Nephron progenitor cell (in vitro differentiated cells): ENCODE data around the gene PCED1A.
A peak's percentile ranks its signal among the peaks of the same experiment; 100 is the strongest.

Experiments
- DNase-seq: peaks from one replicate; pipeline ENCODE4 v3.0.0; 2021
- H3K27ac Mint-ChIP-seq: 2 replicates; pipeline ENCODE4 v1.8.0; 2021; ENCODE audit warnings: mild to moderate bottlenecking, moderate library complexity, mixed read lengths
- H3K27me3 Mint-ChIP-seq: 2 replicates; pipeline ENCODE4 v1.8.0; 2021; ENCODE audit warnings: mild to moderate bottlenecking, low read depth, mixed read lengths; ENCODE audit not compliant: poor library complexity
- H3K36me3 Mint-ChIP-seq: 2 replicates; pipeline ENCODE4 v1.8.0; 2021; ENCODE audit warnings: low read depth, mixed read lengths
- H3K4me1 Mint-ChIP-seq: 2 replicates; pipeline ENCODE4 v1.8.0; 2021; ENCODE audit warnings: mixed read lengths
- H3K4me3 Mint-ChIP-seq: 2 replicates; pipeline ENCODE4 v1.8.0; 2021; ENCODE audit warnings: mild to moderate bottlenecking, moderate library complexity, mixed read lengths
- H3K9me3 Mint-ChIP-seq: 2 replicates; pipeline ENCODE4 v1.8.0; 2021; ENCODE audit warnings: mild to moderate bottlenecking, moderate library complexity, mixed read lengths
- CTCF ChIP-seq: fragments of 200-600 bp; sonication (generic); IDR thresholded peaks from 2 replicates; pipeline ENCODE4 v1.5.0; 2021; ENCODE audit warnings: antibody characterized with exemption

PCED1A gene

GRCh38 chr20:2883726-2884637 lies 43.5 kb upstream of the PCED1A start:
- DNase-seq: no peak
- no peak overlapping the region for H3K4me3 Mint-ChIP-seq
- no peaks in the 10 kb centered on the region for H3K4me1 Mint-ChIP-seq
- no peak overlapping the region for H3K27ac Mint-ChIP-seq
- TF ChIP-seq CTCF: no peak
- H3K36me3 Mint-ChIP-seq: peaks cover 28% of the 10 kb centered on the region
- H3K9me3 Mint-ChIP-seq: no peaks in the 10 kb centered on the region
- H3K27me3 Mint-ChIP-seq: no peaks in the 10 kb centered on the region

DNA sequence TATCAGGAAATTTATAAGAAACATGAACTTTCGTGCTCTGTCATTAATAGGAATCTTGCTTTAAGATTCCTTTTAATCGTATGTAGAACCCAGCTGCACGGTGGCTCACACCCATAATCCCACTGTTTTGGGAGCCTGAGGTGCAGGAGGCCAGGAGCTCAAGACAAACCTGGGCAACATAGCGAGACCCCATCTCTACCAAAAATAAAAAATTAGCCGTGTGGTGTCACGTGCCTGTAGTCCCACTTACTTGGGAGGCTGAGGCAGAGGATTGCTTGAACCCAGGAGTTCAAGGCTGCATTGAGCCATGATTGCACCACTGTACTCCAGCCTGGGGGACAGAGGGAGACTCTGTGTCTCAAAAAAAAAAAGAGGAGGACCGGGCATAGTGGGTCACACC lies 40.2 kb upstream of the PCED1A start:
- Mint-ChIP-seq H3K9me3 (no peaks in the 10 kb centered on the region), H3K4me1 (peaks cover 17% of the 10 kb centered on the region), H3K4me3 (no peak overlapping the region), H3K27ac (no peak overlapping the region), H3K27me3 (no peaks in the 10 kb centered on the region), H3K36me3 (peaks cover 42% of the 10 kb centered on the region)
- no peak for DNase-seq
- no peak for TF ChIP-seq CTCF

DNA sequence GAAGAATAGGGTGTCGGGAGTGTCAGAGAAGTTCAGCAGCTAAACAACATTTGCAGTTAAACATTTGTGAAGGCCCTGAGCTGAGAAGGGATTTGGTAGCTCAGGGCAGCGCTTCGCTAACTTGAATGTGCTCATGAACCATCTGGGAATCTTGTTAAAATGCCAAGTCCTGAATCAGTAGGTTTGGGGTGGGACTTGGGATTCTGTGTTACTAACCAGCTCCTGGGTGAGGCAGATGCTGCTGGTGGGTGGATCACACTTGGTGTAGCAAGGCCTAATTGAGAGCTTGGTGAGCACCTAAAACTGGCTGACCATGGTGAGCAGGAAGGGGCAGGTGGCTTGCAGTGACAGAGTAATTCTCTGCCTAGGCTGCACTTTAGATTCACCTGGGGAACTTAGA lies 38.7 kb upstream of the PCED1A start:
- Mint-ChIP-seq H3K4me1 (peaks cover 30% of the 10 kb centered on the region), H3K4me3 (no peak overlapping the region), H3K9me3 (no peaks in the 10 kb centered on the region), H3K27me3 (no peaks in the 10 kb centered on the region), H3K36me3 (peaks cover 32% of the 10 kb centered on the region), H3K27ac (peak overlapping the region; percentile 46)
- no peak for TF ChIP-seq CTCF
- DNase-seq: no peak

DNA sequence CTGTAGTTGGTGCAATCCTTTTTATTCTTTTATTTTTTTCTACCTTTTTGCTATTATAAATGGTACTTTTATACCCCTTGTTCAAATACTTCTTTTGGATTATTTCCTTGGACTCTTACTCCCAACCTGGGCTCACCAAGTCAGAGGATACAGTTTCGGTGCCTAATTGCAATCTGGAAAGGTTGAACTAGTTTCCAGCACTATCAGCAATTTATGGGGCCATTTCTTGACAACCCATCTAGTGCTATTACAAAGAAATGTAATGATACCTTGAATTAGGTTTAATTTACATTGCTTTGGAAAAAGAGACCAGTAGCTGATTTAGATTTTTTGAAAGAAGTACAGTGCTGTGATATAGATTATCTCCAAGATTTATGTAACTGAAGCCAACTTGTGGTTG lies 38.1 kb upstream of the PCED1A start:
- Mint-ChIP-seq H3K9me3 (no peaks in the 10 kb centered on the region), H3K4me1 (peaks cover 33% of the 10 kb centered on the region), H3K36me3 (peaks cover 25% of the 10 kb centered on the region), H3K27me3 (no peaks in the 10 kb centered on the region), H3K4me3 (no peak overlapping the region), H3K27ac (no peak overlapping the region)
- DNase-seq: no peak
- TF ChIP-seq CTCF: no peak

GRCh38 chr20:2875690-2876203 lies 35.3 kb upstream of the PCED1A start:
- H3K36me3 Mint-ChIP-seq: peaks cover 17% of the 10 kb centered on the region
- H3K4me3 Mint-ChIP-seq: no peak overlapping the region
- H3K4me1 Mint-ChIP-seq: peaks cover 48% of the 10 kb centered on the region
- no peak for DNase-seq
- no peak for TF ChIP-seq CTCF
- H3K27me3 Mint-ChIP-seq: peaks cover 24% of the 10 kb centered on the region
- H3K27ac Mint-ChIP-seq: no peak overlapping the region
- no peaks in the 10 kb centered on the region for H3K9me3 Mint-ChIP-seq

DNA sequence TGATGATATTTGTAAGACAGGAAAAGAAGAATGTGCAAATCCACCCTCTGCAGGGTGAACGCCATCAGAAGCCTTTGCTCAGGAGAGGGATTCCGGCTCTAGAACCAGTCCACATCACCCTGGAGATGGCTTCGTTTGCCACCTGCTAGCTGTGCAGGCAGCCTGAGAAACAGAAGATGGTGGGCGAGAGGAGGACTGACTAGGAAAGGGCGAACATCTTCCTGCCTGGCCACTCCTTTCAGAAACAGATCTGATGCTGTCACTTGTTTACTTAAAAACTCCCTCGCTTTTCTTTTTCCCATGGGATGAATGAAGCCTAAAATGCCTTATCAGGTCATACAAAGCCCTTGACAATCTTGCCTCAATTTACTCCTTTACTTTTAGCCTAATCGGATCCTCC lies 34.0 kb upstream of the PCED1A start:
- Mint-ChIP-seq H3K36me3 (peaks cover 17% of the 10 kb centered on the region), H3K4me1 (peaks cover 53% of the 10 kb centered on the region), H3K9me3 (no peaks in the 10 kb centered on the region), H3K4me3 (peak overlapping the region; percentile 85), H3K27ac (no peak overlapping the region), H3K27me3 (peaks cover 33% of the 10 kb centered on the region)
- TF ChIP-seq CTCF: no peak
- DNase-seq: no peak
